Psoas muscle (tissue), 8 donors: ENCODE results near the gene C19orf47. TPM values are rescaled to one million over a fixed set of nuclear protein-coding genes. Genes with fewer than 3 reads are reported as not detected.

Source experiments
- ATAC-seq, 4 donors: fragments of 200-7000 bp; cut with Tn5 transposase; one replicate each; pipeline ENCODE4 v1.9.1; 2020; ENCODE audit warnings: moderate library complexity in 3 of 4, mild to moderate bottlenecking in 2 of 4
- DNase-seq, 2 donors: peaks; one replicate each; pipeline ENCODE4 v3.0.0-alpha.2; 2020
- H3K27ac ChIP-seq: fragments of 200-600 bp; one replicate; pipeline ENCODE4 v1.8.0; 2022
- H3K27me3 ChIP-seq, 3 donors: fragments of 200-600 bp in 1 of 3; one replicate each; pipeline versions ENCODE4 v1.6.1 to v1.8.0; 2013 to 2022; ENCODE audit warnings: low read length in 2 of 3, mild to moderate bottlenecking in 2 of 3, moderate library complexity in 1 of 3; ENCODE audit not compliant: insufficient read depth in 3 of 3
- H3K36me3 ChIP-seq, 2 donors: fragments of 200-600 bp in 1 of 2; one replicate each; pipeline versions ENCODE4 v1.6.1 to v1.8.0; 2013 to 2022; ENCODE audit warnings: low read depth in 1 of 2, mild to moderate bottlenecking in 1 of 2, moderate library complexity in 1 of 2; ENCODE audit not compliant: insufficient read depth in 1 of 2
- H3K4me1 ChIP-seq: fragments of 200-600 bp; one replicate; pipeline ENCODE4 v1.8.0; 2022
- H3K4me3 ChIP-seq: fragments of 200-600 bp; one replicate; pipeline ENCODE4 v1.8.0; 2022; ENCODE audit warnings: mild to moderate bottlenecking
- H3K9me3 ChIP-seq: fragments of 200-600 bp; one replicate; pipeline ENCODE4 v1.8.0; 2022
- CTCF ChIP-seq: fragments of 200-600 bp; IDR thresholded peaks from one replicate; pipeline ENCODE4 v1.8.0; 2022; ENCODE audit warnings: antibody characterized with exemption
- WGBS, 3 donors: extraction: QIAGEN DNeasy Blood & Tissue Kit; methylation state at CpG; one replicate each; pipeline versions ENCODE4 v1.1.6 to v1.1.7; 2013; 5-methylcytosine and 5-hydroxymethylcytosine counted together
- intact Hi-C, 2 donors: fragments of 100-400 bp; cut with DNase I; formaldehyde crosslinking; loops; one replicate each; pipeline versions ENCODE4 v1.11.0 to v1.14.2; 2022
- polyA plus RNA-seq, 3 donors: library from polyadenylated mRNA; stranded (reverse); fragments of 200-250 nt; gene quantifications; one replicate each; pipeline ENCODE4 v1.2.3, GENCODE V29; 2013
- total RNA-seq, 4 donors: library from RNA; stranded (reverse); fragmentation: NEBNext Ultra II Directional in 2 of 4; extraction: Animal tissue kit (Norgen Biotek cat#: 25700) in 2 of 4; gene quantifications; one replicate each; pipeline versions ENCODE4 v1.2.1 to v1.2.4, GENCODE V29; 2021 to 2023
- donor health status: healthy with polysubstance abuse.
- donor health status: DM: no; HTN: no; CAD: no; lungs with moderate emphysema.
- donor health status: Bipolar disorder and iron deficiency.
- donor health status: healthy.
- donor health status: DM: yes; HTN: yes; CAD: no.
- donor health status: DM: no; HTN: no; CAD: no.
- donor health status: DM: no; HTN: no; CAD: no.
- donor health status: DM: yes; HTN: yes; CAD: no.

The C19orf47 gene
- total and polyA plus RNA-seq, 7 donors = 220 to 436 (median 299) TPM

DNA sequence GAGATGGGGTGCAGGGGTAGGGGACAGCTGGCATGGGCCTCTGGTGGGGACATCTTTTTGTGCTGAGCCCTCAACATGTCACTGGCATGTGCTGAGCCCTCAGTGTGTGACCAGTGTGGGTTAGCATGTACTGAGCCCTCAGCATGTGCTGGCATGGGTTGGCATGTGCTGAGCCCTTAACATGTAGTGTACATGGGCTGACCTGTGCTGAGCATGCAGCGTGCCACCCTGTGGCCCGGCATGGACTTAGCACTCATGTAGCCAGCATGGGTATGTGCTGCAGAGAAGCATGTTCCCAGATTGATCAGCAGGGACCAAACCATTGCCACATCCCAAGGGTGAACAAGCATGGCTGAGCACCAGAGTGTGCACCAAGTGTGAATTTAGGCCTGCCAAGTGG lies 30.3 kb upstream of the C19orf47 start:
- Histone ChIP-seq H3K4me1 (no peaks in the 10 kb centered on the region), H3K4me3 (no peak overlapping the region), H3K27me3 (no peaks in the 10 kb centered on the region), H3K9me3 (no peaks in the 10 kb centered on the region), H3K36me3 (peaks cover 0 to 60% of the 10 kb centered on the region in 2 donors), H3K27ac (no peak overlapping the region)
- DNase-seq (no peak), ATAC-seq (peak in 2 of 4 donors; percentile 36 to 39)
- WGBS, 3 donors = 72 to 85% (median 75%) methylated on average over 2 of the region's 2 CpGs
- TF ChIP-seq CTCF = no peak
- intact Hi-C loops = no loop called here

- DNase-seq = no peak
- no peaks in the 10 kb centered on the region for H3K4me1 ChIP-seq
These were observed 29.7 kb upstream of the C19orf47 start for GRCh38 chr19:40377876-40378385.

GRCh38 chr19:40376286-40376862 lies 28.2 kb upstream of the C19orf47 start:
- no peak for DNase-seq
- Histone ChIP-seq H3K4me1 (no peaks in the 10 kb centered on the region), H3K36me3 (peaks cover 0 to 81% of the 10 kb centered on the region in 2 donors), H3K9me3 (no peaks in the 10 kb centered on the region), H3K27ac (no peak overlapping the region), H3K27me3 (no peaks in the 10 kb centered on the region), H3K4me3 (no peak overlapping the region)
- TF ChIP-seq CTCF = no peak
- ATAC-seq = no peak
- WGBS, 3 donors = 93 to 95% (median 94%) methylated on average over 15 to 17 of the region's 17 CpGs
- intact Hi-C loops = no loop called here

More at GRCh38 chr19:40377876-40378385, 29.7 kb upstream of the C19orf47 start:
- intact Hi-C loops = no loop called here
- Histone ChIP-seq H3K27ac (no peak overlapping the region), H3K36me3 (peaks cover 0 to 66% of the 10 kb centered on the region in 2 donors), H3K9me3 (no peaks in the 10 kb centered on the region), H3K4me3 (no peak overlapping the region), H3K27me3 (no peaks in the 10 kb centered on the region)
- WGBS, 3 donors = 86 to 90% (median 89%) methylated on average over 21 to 25 of the region's 25 CpGs
- ATAC-seq = no peak
- TF ChIP-seq CTCF = no peak

GRCh38 chr19:40374084-40374483 lies 25.9 kb upstream of the C19orf47 start:
- no peak overlapping the region for H3K4me3 ChIP-seq
- 93 to 98% (median 95%) methylated on average over 7 of the region's 7 CpGs for WGBS, 3 donors
- no peak overlapping the region for H3K27ac ChIP-seq
- H3K9me3 ChIP-seq = no peaks in the 10 kb centered on the region
- intact Hi-C loops = no loop called here
- no peaks in the 10 kb centered on the region for H3K27me3 ChIP-seq
- DNase-seq (no peak), ATAC-seq (no peak)
- TF ChIP-seq CTCF = no peak
- peaks cover 0 to 89% of the 10 kb centered on the region in 2 donors for H3K36me3 ChIP-seq
- no peaks in the 10 kb centered on the region for H3K4me1 ChIP-seq

GRCh38 chr19:40371802-40372122 lies 23.6 kb upstream of the C19orf47 start:
- WGBS, 3 donors = 95 to 99% (median 96%) methylated on average over 5 of the region's 5 CpGs
- ATAC-seq = no peak
- no peak for TF ChIP-seq CTCF

More at GRCh38 chr19:40371802-40372122, 23.6 kb upstream of the C19orf47 start:
- no peak overlapping the region for H3K4me3 ChIP-seq
- H3K36me3 ChIP-seq = peaks cover 0 to 94% of the 10 kb centered on the region in 2 donors
- no peaks in the 10 kb centered on the region for H3K27me3 ChIP-seq
- DNase-seq = no peak
- intact Hi-C loops = no loop called here
- H3K27ac ChIP-seq = no peak overlapping the region
- no peaks in the 10 kb centered on the region for H3K9me3 ChIP-seq
- peaks cover 9% of the 10 kb centered on the region for H3K4me1 ChIP-seq
